MM.1S (cell line): ENCODE results near the gene USP20.

Experiments used
- DNase-seq: peaks from one replicate; pipeline ENCODE4 v3.0.0-alpha.2; 2015
- H2AFZ ChIP-seq: fragments of 300-600 bp; sonication (generic); 2 replicates; pipeline ENCODE4 v1.6.0; 2016; ENCODE audit warnings: antibody characterized with exemption, low read length
- H3F3A ChIP-seq: fragments of 300-600 bp; sonication (generic); 2 replicates; pipeline ENCODE4 v1.6.1; 2016; ENCODE audit warnings: mild to moderate bottlenecking, antibody characterized with exemption, low read length, moderate library complexity, mixed read lengths; ENCODE audit not compliant: insufficient read depth
- H3K27ac ChIP-seq: fragments of 300-600 bp; sonication (generic); 2 replicates; pipeline ENCODE4 v1.5.1; 2016; ENCODE audit warnings: mild to moderate bottlenecking, low read length
- H3K27me3 ChIP-seq: fragments of 300-600 bp; sonication (generic); replicated peaks from 2 replicates; pipeline ENCODE4 v1.6.0; 2016; ENCODE audit warnings: low read length; ENCODE audit not compliant: insufficient read depth
- H3K36me3 ChIP-seq: fragments of 300-600 bp; sonication (generic); replicated peaks from 2 replicates; pipeline ENCODE4 v1.6.1; 2016; ENCODE audit warnings: mild to moderate bottlenecking, low read length, mixed read lengths; ENCODE audit not compliant: insufficient read depth
- H3K4me1 ChIP-seq: fragments of 300-600 bp; sonication (generic); 2 replicates; pipeline ENCODE4 v1.6.1; 2016; ENCODE audit warnings: low read length, mixed read lengths
- H3K4me2 ChIP-seq: fragments of 300-600 bp; sonication (generic); 2 replicates; pipeline ENCODE4 v1.6.0; 2016; ENCODE audit warnings: low read depth, low read length
- H3K4me3 ChIP-seq: fragments of 300-600 bp; sonication (generic); 2 replicates; pipeline ENCODE4 v1.5.1; 2016; ENCODE audit warnings: low read length, mixed read lengths
- H3K79me2 ChIP-seq: fragments of 300-600 bp; sonication (generic); 2 replicates; pipeline ENCODE4 v1.6.1; 2016; ENCODE audit warnings: mixed run types, low read length, mixed read lengths
- H3K9ac ChIP-seq: fragments of 300-600 bp; sonication (generic); 2 replicates; pipeline ENCODE4 v1.6.1; 2016; ENCODE audit warnings: low read length, mixed read lengths
- H3K9me2 ChIP-seq: fragments of 300-600 bp; sonication (generic); replicated peaks from 2 replicates; pipeline ENCODE4 v1.6.1; 2016; ENCODE audit warnings: mild to moderate bottlenecking, low read length, mixed read lengths; ENCODE audit not compliant: insufficient read depth
- H3K9me3 ChIP-seq: fragments of 300-600 bp; sonication (generic); replicated peaks from 2 replicates; pipeline ENCODE4 v1.6.1; 2016; ENCODE audit warnings: mild to moderate bottlenecking, low read length, mixed read lengths; ENCODE audit not compliant: insufficient read depth
- H4K20me1 ChIP-seq: fragments of 300-600 bp; sonication (generic); 2 replicates; pipeline ENCODE4 v1.6.1; 2016; ENCODE audit warnings: mild to moderate bottlenecking, low read length, moderate library complexity, mixed read lengths; ENCODE audit not compliant: insufficient read depth
- CTCF ChIP-seq: fragments of 300-600 bp; sonication (generic); IDR thresholded peaks from 2 replicates; pipeline ENCODE4 v1.5.1; 2016; ENCODE audit warnings: antibody characterized with exemption, low read length, mixed read lengths
- EZH2 ChIP-seq: fragments of 300-600 bp; sonication (generic); optimal IDR thresholded peaks from 2 replicates; pipeline ENCODE3; 2017; ENCODE audit warnings: low read depth, mild to moderate bottlenecking, antibody characterized with exemption, low read length, mixed read lengths
- EZH2phosphoT487 ChIP-seq: fragments of 300-600 bp; sonication (generic); IDR thresholded peaks from 2 replicates; pipeline ENCODE4 v1.6.1; 2018; ENCODE audit warnings: antibody characterized with exemption, low read length

USP20 gene

GRCh38 chr9:129904734-129905133, 69.5 kb downstream of the USP20 start:
- peaks cover 7% of the 10 kb centered on the region for H3F3A ChIP-seq
- no peak overlapping the region for H3K4me3 ChIP-seq
- no peaks in the 10 kb centered on the region for H4K20me1 ChIP-seq
- peaks cover 14% of the 10 kb centered on the region for H3K4me1 ChIP-seq
- no peaks in the 10 kb centered on the region for H3K27me3 ChIP-seq
- no peak overlapping the region for H2AFZ ChIP-seq
- no peaks in the 10 kb centered on the region for H3K36me3 ChIP-seq
- H3K4me2 ChIP-seq: no peak overlapping the region
- no peaks in the 10 kb centered on the region for H3K9me2 ChIP-seq
- DNase-seq: no peak
- H3K9me3 ChIP-seq: no peaks in the 10 kb centered on the region
- no peaks in the 10 kb centered on the region for H3K79me2 ChIP-seq
- H3K9ac ChIP-seq: no peak overlapping the region
- TF ChIP-seq EZH2 (no peak), CTCF (no peak), EZH2phosphoT487 (no peak)
- H3K27ac ChIP-seq: no peak overlapping the region

DNA sequence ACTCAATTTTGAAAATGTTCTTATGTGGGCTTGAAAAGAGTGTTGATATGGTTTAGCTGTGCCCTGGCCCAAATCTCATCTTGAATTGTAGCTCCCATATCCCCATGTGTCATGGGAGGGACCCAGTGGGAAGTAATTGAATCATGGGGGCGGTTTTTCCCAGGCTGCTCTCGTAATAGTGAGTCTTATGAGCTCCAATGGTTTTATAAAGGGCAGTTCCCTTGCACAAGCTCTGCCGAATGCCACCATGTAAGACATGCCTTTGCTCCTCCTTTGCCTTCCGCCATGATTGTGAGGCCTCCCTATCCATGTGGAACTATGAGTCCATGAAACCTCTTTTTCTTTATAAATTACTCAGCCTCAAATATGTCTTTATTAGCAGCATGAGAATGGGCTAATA, 71.0 kb downstream of the USP20 start:
- H3K9me2 ChIP-seq: no peaks in the 10 kb centered on the region
- peaks cover 7% of the 10 kb centered on the region for H3F3A ChIP-seq
- H3K9ac ChIP-seq: no peak overlapping the region
- H4K20me1 ChIP-seq: no peaks in the 10 kb centered on the region
- no peak overlapping the region for H3K4me3 ChIP-seq
- H3K4me1 ChIP-seq: peaks cover 20% of the 10 kb centered on the region
- H3K27ac ChIP-seq: no peak overlapping the region
- H2AFZ ChIP-seq: no peak overlapping the region
- H3K4me2 ChIP-seq: no peak overlapping the region
- H3K27me3 ChIP-seq: no peaks in the 10 kb centered on the region
- DNase-seq: no peak
- no peaks in the 10 kb centered on the region for H3K79me2 ChIP-seq
- H3K9me3 ChIP-seq: no peaks in the 10 kb centered on the region
- TF ChIP-seq EZH2 (no peak), CTCF (no peak), EZH2phosphoT487 (no peak)
- no peaks in the 10 kb centered on the region for H3K36me3 ChIP-seq

- H3K36me3 ChIP-seq: no peaks in the 10 kb centered on the region
- peaks cover 20% of the 10 kb centered on the region for H3K4me1 ChIP-seq
- H3K79me2 ChIP-seq: no peaks in the 10 kb centered on the region
- no peaks in the 10 kb centered on the region for H3K9me2 ChIP-seq
- TF ChIP-seq CTCF (no peak), EZH2phosphoT487 (no peak), EZH2 (no peak)
- no peak overlapping the region for H3K27ac ChIP-seq
- no peak overlapping the region for H3K4me2 ChIP-seq
- no peak overlapping the region for H3K4me3 ChIP-seq
- H3F3A ChIP-seq: peaks cover 7% of the 10 kb centered on the region
- no peak for DNase-seq
- no peaks in the 10 kb centered on the region for H3K27me3 ChIP-seq
- no peaks in the 10 kb centered on the region for H4K20me1 ChIP-seq
- H3K9me3 ChIP-seq: no peaks in the 10 kb centered on the region
- H3K9ac ChIP-seq: no peak overlapping the region
- H2AFZ ChIP-seq: no peak overlapping the region
These were observed 71.9 kb downstream of the USP20 start for GRCh38 chr9:129907201-129907600.
